HepG2 (cell line): ENCODE measurements around the gene THRB. TPM values are rescaled to one million over a fixed set of nuclear protein-coding genes. Genes with fewer than 3 reads are reported as not detected.
A peak's percentile ranks its signal among the peaks of the same experiment; 100 is the strongest.

Source experiments
- ELF3 ChIP-seq: IDR thresholded peaks from 2 replicates; pipeline ENCODE4 v1.6.1; 2016; ENCODE audit warnings: missing genetic modification reagents, missing compliant biosample characterization
- MAZ ChIP-seq, 2 experiments: sonication (generic) in 1 of 2; formaldehyde crosslinking in 1 of 2; IDR thresholded peaks; 2 replicates each; pipeline versions ENCODE4 v1.5.0 to v1.6.1; 2012 to 2020; ENCODE audit warnings: low read depth in 2 of 2, mild to moderate bottlenecking in 2 of 2, borderline replicate concordance in 1 of 2, improper control_type of control experiment in 1 of 2, low read length in 1 of 2, missing genetic modification reagents in 1 of 2, moderate library complexity in 1 of 2
- MYC ChIP-seq: sonication (generic); formaldehyde crosslinking; IDR thresholded peaks from 2 replicates; pipeline ENCODE4 v1.9.0; 2021; ENCODE audit warnings: missing genetic modification reagents, borderline replicate concordance
- NAIF1 ChIP-seq: sonication (generic); formaldehyde crosslinking; IDR thresholded peaks from 2 replicates; pipeline ENCODE4 v1.5.0; 2020; ENCODE audit warnings: mild to moderate bottlenecking, missing genetic modification reagents, borderline replicate concordance
- NCOA1 ChIP-seq: sonication (generic); formaldehyde crosslinking; IDR thresholded peaks from 2 replicates; pipeline ENCODE4 v1.9.0; 2021; ENCODE audit warnings: missing genetic modification reagents
- ZNF143 ChIP-seq: sonication (generic); formaldehyde crosslinking; IDR thresholded peaks from 2 replicates; pipeline ENCODE4 v1.4.0; 2020; ENCODE audit warnings: missing genetic modification reagents
- ZNF20 ChIP-seq: sonication (generic); formaldehyde crosslinking; IDR thresholded peaks from 2 replicates; pipeline ENCODE4 v1.4.0; 2020; ENCODE audit warnings: mild to moderate bottlenecking, moderate library complexity, missing genetic modification reagents
- ZNF274 ChIP-seq: sonication (generic); formaldehyde crosslinking; IDR thresholded peaks from 2 replicates; pipeline ENCODE4 v1.5.1; 2020; ENCODE audit warnings: mild to moderate bottlenecking, missing genetic modification reagents
- ZNF431 ChIP-seq: sonication (generic); formaldehyde crosslinking; IDR thresholded peaks from 2 replicates; pipeline ENCODE4 v1.9.0; 2022; ENCODE audit warnings: missing genetic modification reagents, low read depth, mild to moderate bottlenecking, borderline replicate concordance
- ZNF530 ChIP-seq: sonication (generic); formaldehyde crosslinking; IDR thresholded peaks from 2 replicates; pipeline ENCODE4 v1.5.0; 2020; ENCODE audit warnings: low read depth, mild to moderate bottlenecking, missing genetic modification reagents
- ZNF550 ChIP-seq: sonication (generic); formaldehyde crosslinking; IDR thresholded peaks from 2 replicates; pipeline ENCODE4 v1.4.0; 2020; ENCODE audit warnings: mild to moderate bottlenecking, missing genetic modification reagents, borderline replicate concordance
- ZNF615 ChIP-seq: sonication (generic); formaldehyde crosslinking; IDR thresholded peaks from 2 replicates; pipeline ENCODE4 v1.5.0; 2020; ENCODE audit warnings: mild to moderate bottlenecking, missing genetic modification reagents, borderline replicate concordance
- ZNF879 ChIP-seq: sonication (generic); formaldehyde crosslinking; IDR thresholded peaks from 2 replicates; pipeline ENCODE4 v1.8.1; 2023; ENCODE audit warnings: missing genetic modification reagents
- ZSCAN30 ChIP-seq: sonication (generic); formaldehyde crosslinking; IDR thresholded peaks from 2 replicates; pipeline ENCODE4 v1.5.0; 2020; ENCODE audit warnings: mild to moderate bottlenecking, missing genetic modification reagents
- polyA plus RNA-seq, 8 experiments: library from polyadenylated mRNA; depleted of rRNA in 3 of 8; stranded (reverse) in 7 of 8; unstranded in 1 of 8; fragments of >200 nt; fragmentation: Illumina TruSeq in 4 of 8; extraction: Trizol in 4 of 8; gene quantifications; 2 replicates each; pipeline versions ENCODE4 v1.2.1 to v1.2.3, GENCODE V29; 2011 to 2016; ENCODE audit warnings: low read depth in 4 of 8, missing spikeins in 1 of 8, mixed read lengths in 1 of 8; ENCODE audit not compliant: insufficient read depth in 1 of 8
- total RNA-seq, 5 experiments: library from RNA; depleted of rRNA; stranded (reverse); fragments of >200 nt; fragmentation: Illumina TruSeq; extraction: Trizol; gene quantifications; 2 replicates each; pipeline ENCODE4 v1.2.3, GENCODE V29; 2016; ENCODE audit warnings: low read depth in 1 of 5
- TF ChIP-seq, protein P1 (sequence below), 2 experiments: sonication (generic) in 1 of 2; formaldehyde crosslinking in 1 of 2; IDR thresholded peaks; 2 replicates each; pipeline versions ENCODE4 v1.6.1 to v1.9.0; 2014 to 2022; ENCODE audit warnings: antibody characterized with exemption in 1 of 2, borderline replicate concordance in 1 of 2, inconsistent platforms in 1 of 2, low read depth in 1 of 2, missing genetic modification reagents in 1 of 2
- TF ChIP-seq, protein P2 (sequence below): sonication (generic); formaldehyde crosslinking; IDR thresholded peaks from 2 replicates; pipeline ENCODE4 v1.4.0; 2020; ENCODE audit warnings: missing genetic modification reagents, borderline replicate concordance

The THRB gene
- total and polyA plus RNA-seq, 2 of the 13 experiments (the other 11 are each of a cell fraction or from before 2014, with no cell fraction given) = 4.7 to 22.7 TPM

DNA sequence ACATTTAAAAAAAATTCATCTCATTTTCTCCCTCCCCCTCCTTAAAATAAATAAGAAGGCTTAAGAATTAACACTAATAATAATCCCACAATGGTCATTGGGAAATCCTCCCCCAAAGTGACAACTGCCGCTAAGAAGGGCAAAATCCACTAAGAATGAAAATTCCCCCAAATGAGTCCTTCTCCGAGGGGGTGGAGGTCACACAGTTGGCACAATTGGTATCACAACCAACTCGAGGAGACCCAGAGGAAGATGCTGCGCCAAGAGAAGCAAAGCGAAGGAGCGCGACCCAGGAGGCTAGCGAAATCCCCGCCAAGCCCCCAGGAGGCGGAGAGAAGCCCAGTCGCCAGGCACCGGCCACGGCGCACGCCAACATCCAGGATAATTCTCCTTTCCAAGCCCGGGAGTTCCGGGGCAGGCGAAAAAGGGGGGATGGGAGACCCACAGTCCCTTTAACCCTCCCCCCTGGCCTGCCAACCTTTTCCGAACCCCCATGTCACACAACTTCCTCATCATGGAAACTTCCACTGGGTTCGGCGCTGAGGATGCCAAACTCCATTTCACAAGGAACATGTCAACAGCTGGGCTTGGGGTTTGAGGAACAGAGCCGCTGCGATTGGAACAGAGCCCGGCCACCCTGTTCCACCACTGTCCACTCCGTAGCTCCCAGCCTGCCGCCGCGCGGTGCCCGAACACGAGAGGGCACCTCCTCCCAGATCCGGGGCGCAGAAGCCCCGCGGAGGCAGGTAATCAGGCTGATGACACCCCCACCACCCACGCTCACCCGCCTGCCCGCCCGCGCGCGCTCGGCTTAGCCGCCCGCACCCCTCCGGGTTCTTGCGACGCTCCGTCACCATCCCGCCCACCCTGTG, 668 bp downstream of the THRB start (continued):
- TF ChIP-seq, protein P1, sequence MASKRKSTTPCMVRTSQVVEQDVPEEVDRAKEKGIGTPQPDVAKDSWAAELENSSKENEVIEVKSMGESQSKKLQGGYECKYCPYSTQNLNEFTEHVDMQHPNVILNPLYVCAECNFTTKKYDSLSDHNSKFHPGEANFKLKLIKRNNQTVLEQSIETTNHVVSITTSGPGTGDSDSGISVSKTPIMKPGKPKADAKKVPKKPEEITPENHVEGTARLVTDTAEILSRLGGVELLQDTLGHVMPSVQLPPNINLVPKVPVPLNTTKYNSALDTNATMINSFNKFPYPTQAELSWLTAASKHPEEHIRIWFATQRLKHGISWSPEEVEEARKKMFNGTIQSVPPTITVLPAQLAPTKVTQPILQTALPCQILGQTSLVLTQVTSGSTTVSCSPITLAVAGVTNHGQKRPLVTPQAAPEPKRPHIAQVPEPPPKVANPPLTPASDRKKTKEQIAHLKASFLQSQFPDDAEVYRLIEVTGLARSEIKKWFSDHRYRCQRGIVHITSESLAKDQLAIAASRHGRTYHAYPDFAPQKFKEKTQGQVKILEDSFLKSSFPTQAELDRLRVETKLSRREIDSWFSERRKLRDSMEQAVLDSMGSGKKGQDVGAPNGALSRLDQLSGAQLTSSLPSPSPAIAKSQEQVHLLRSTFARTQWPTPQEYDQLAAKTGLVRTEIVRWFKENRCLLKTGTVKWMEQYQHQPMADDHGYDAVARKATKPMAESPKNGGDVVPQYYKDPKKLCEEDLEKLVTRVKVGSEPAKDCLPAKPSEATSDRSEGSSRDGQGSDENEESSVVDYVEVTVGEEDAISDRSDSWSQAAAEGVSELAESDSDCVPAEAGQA (IDR thresholded peaks at IDR 0.05; ENCODE audit: low read depth) = 0 out of 2 replicates have a peak, but pooled peaks have one; percentile 22
- TF ChIP-seq, protein P1 (CRISPR knock-in tag; IDR thresholded peaks at IDR 0.05; ENCODE audit: borderline replicate concordance) = no peak
- TF ChIP-seq, protein P2, sequence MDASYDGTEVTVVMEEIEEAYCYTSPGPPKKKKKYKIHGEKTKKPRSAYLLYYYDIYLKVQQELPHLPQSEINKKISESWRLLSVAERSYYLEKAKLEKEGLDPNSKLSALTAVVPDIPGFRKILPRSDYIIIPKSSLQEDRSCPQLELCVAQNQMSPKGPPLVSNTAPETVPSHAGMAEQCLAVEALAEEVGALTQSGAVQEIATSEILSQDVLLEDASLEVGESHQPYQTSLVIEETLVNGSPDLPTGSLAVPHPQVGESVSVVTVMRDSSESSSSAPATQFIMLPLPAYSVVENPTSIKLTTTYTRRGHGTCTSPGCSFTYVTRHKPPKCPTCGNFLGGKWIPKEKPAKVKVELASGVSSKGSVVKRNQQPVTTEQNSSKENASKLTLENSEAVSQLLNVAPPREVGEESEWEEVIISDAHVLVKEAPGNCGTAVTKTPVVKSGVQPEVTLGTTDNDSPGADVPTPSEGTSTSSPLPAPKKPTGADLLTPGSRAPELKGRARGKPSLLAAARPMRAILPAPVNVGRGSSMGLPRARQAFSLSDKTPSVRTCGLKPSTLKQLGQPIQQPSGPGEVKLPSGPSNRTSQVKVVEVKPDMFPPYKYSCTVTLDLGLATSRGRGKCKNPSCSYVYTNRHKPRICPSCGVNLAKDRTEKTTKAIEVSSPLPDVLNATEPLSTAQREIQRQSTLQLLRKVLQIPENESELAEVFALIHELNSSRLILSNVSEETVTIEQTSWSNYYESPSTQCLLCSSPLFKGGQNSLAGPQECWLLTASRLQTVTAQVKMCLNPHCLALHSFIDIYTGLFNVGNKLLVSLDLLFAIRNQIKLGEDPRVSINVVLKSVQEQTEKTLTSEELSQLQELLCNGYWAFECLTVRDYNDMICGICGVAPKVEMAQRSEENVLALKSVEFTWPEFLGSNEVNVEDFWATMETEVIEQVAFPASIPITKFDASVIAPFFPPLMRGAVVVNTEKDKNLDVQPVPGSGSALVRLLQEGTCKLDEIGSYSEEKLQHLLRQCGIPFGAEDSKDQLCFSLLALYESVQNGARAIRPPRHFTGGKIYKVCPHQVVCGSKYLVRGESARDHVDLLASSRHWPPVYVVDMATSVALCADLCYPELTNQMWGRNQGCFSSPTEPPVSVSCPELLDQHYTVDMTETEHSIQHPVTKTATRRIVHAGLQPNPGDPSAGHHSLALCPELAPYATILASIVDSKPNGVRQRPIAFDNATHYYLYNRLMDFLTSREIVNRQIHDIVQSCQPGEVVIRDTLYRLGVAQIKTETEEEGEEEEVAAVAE (CRISPR knock-in tag) = no peak
- 0 out of 2 replicates have a peak, but pooled peaks have one; percentile 1 for TF ChIP-seq ZNF20 (CRISPR knock-in tag)
- TF ChIP-seq ZNF879 (CRISPR knock-in tag) = no peak
- peak; percentile 70; the same call in 1 of the 2 replicates for TF ChIP-seq ZSCAN30
- no peak for TF ChIP-seq ZNF143
- peak; percentile 31; the same call in 1 of the 2 replicates for TF ChIP-seq MYC
- no peak for TF ChIP-seq ZNF550
- TF ChIP-seq NCOA1 (CRISPR knock-in tag) = no peak
- no peak for TF ChIP-seq ZNF274 (CRISPR knock-in tag)
- TF ChIP-seq ELF3 (CRISPR knock-in tag) = peak; percentile 4
- peak; percentile 60; the same call in 1 of the 2 replicates for TF ChIP-seq NAIF1 (CRISPR knock-in tag)
- no peak for TF ChIP-seq MAZ (IDR thresholded peaks at IDR 0.05; ENCODE audit: borderline replicate concordance, low read depth, low read length)
- peak; percentile 14 for TF ChIP-seq MAZ (CRISPR knock-in tag; IDR thresholded peaks at IDR 0.05; ENCODE audit: low read depth)
- no peak for TF ChIP-seq ZNF615
- TF ChIP-seq ZNF530 (CRISPR knock-in tag) = no peak
- 0 out of 2 replicates have a peak, but pooled peaks have one; percentile 24 for TF ChIP-seq ZNF431 (CRISPR knock-in tag)
